ENCODE data around the gene AUTS2.

Gene AUTS2

GRCh38 chr7:69723663-69724062 is 125.4 kb downstream of the AUTS2 start:
- no peak for DNase-seq (ENCODE audit: low read depth in 2 of 2)

- DNase-seq (ENCODE audit: low read depth in 2 of 2), result no peak
Measured at GRCh38 chr7:69728304-69728703, 130.0 kb downstream of the AUTS2 start.

- no peak for DNase-seq (ENCODE audit: low read depth in 2 of 2)
Measured at GRCh38 chr7:69732203-69732602, 133.9 kb downstream of the AUTS2 start.

- DNase-seq (ENCODE audit: low read depth in 2 of 2), result no peak
Measured at GRCh38 chr7:69735582-69735981, 137.3 kb downstream of the AUTS2 start.

- DNase-seq (ENCODE audit: low read depth in 2 of 2), result no peak
Measured at GRCh38 chr7:69736126-69736810, 138.0 kb downstream of the AUTS2 start.

GRCh38 chr7:69738396-69738951 is 140.2 kb downstream of the AUTS2 start:
- DNase-seq (ENCODE audit: low read depth in 2 of 2), result no peak

GRCh38 chr7:69739190-69739589 is 140.9 kb downstream of the AUTS2 start:
- peak; percentile 25 to 39 for DNase-seq (ENCODE audit: low read depth in 2 of 2)

GRCh38 chr7:69739931-69740431 is 141.7 kb downstream of the AUTS2 start:
- no peak for DNase-seq (ENCODE audit: low read depth in 2 of 2)

GRCh38 chr7:69742237-69742636 is 144.0 kb downstream of the AUTS2 start:
- DNase-seq (ENCODE audit: low read depth in 2 of 2), result no peak

- no peak for DNase-seq (ENCODE audit: low read depth in 2 of 2)
Measured at GRCh38 chr7:69743436-69743835, 145.2 kb downstream of the AUTS2 start.

- no peak for DNase-seq (ENCODE audit: low read depth in 2 of 2)
Measured at GRCh38 chr7:69744026-69744425, 145.8 kb downstream of the AUTS2 start.

GRCh38 chr7:69746383-69746782 is 148.1 kb downstream of the AUTS2 start:
- DNase-seq (ENCODE audit: low read depth in 2 of 2), result no peak

GRCh38 chr7:69747144-69747543 is 148.9 kb downstream of the AUTS2 start:
- no peak for DNase-seq (ENCODE audit: low read depth in 2 of 2)

GRCh38 chr7:69748530-69748929 is 150.3 kb downstream of the AUTS2 start:
- DNase-seq (ENCODE audit: low read depth in 2 of 2), result no peak

GRCh38 chr7:69749372-69749979 is 151.2 kb downstream of the AUTS2 start:
- no peak for DNase-seq (ENCODE audit: low read depth in 2 of 2)

- no peak for DNase-seq (ENCODE audit: low read depth in 2 of 2)
Measured at GRCh38 chr7:69749994-69750393, 151.7 kb downstream of the AUTS2 start.

- DNase-seq (ENCODE audit: low read depth in 2 of 2), result no peak
Measured at GRCh38 chr7:69751026-69751425, 152.8 kb downstream of the AUTS2 start.

GRCh38 chr7:69753981-69754380 is 155.7 kb downstream of the AUTS2 start:
- DNase-seq (ENCODE audit: low read depth in 2 of 2), result no peak

GRCh38 chr7:69754476-69754875 is 156.2 kb downstream of the AUTS2 start:
- no peak for DNase-seq (ENCODE audit: low read depth in 2 of 2)

GRCh38 chr7:69756235-69756634 is 158.0 kb downstream of the AUTS2 start:
- DNase-seq (ENCODE audit: low read depth in 2 of 2), result no peak

- DNase-seq (ENCODE audit: low read depth in 2 of 2), result no peak
Measured at GRCh38 chr7:69757528-69757927, 159.3 kb downstream of the AUTS2 start.

GRCh38 chr7:69757981-69758430 is 159.7 kb downstream of the AUTS2 start:
- no peak for DNase-seq (ENCODE audit: low read depth in 2 of 2)

- no peak for DNase-seq (ENCODE audit: low read depth in 2 of 2)
Measured at GRCh38 chr7:69759373-69759772, 161.1 kb downstream of the AUTS2 start.
